OCI-LY7 (cell line): ENCODE data around the gene PDS5B.

Experiments
- EZH2phosphoT487 ChIP-seq: fragments of 200-600 bp; sonication (generic); IDR thresholded peaks from 2 replicates; pipeline ENCODE4 v1.6.1; 2018; ENCODE audit warnings: low read depth, borderline replicate concordance, mild to moderate bottlenecking, mixed run types, antibody characterized with exemption, low read length, moderate library complexity, mixed read lengths
- TF ChIP-seq, protein P1 (sequence below): fragments of 200-600 bp; sonication (generic); conservative IDR thresholded peaks from 2 replicates; pipeline ENCODE4 v1.5.1; 2014; ENCODE audit warnings: mild to moderate bottlenecking, antibody characterized with exemption, low read length, moderate library complexity, mixed read lengths

DNA sequence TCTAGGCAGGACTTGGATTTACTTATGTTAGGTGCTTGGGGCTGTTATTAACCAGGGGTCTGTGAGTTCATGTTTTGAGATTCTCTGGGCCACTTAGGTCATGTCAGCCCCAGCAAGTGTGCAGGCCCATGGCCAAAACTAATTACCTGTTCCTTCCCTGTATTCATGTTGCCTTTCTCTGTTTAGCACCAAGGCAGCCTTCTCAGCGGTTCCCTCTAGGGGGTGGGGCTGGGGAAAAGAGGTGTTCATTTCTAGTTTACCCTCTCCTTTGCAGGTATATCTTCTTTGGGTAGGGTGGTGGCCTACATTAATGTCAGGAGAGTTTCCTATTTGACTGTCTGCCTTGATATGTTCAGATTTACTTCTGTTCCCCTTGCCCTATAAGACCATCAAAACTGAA lies 61.7 kb downstream of the PDS5B start:
- TF ChIP-seq, protein P1, sequence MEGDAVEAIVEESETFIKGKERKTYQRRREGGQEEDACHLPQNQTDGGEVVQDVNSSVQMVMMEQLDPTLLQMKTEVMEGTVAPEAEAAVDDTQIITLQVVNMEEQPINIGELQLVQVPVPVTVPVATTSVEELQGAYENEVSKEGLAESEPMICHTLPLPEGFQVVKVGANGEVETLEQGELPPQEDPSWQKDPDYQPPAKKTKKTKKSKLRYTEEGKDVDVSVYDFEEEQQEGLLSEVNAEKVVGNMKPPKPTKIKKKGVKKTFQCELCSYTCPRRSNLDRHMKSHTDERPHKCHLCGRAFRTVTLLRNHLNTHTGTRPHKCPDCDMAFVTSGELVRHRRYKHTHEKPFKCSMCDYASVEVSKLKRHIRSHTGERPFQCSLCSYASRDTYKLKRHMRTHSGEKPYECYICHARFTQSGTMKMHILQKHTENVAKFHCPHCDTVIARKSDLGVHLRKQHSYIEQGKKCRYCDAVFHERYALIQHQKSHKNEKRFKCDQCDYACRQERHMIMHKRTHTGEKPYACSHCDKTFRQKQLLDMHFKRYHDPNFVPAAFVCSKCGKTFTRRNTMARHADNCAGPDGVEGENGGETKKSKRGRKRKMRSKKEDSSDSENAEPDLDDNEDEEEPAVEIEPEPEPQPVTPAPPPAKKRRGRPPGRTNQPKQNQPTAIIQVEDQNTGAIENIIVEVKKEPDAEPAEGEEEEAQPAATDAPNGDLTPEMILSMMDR: 0 out of 2 replicates have a peak, but pooled peaks have one; percentile 26
- TF ChIP-seq EZH2phosphoT487: no peak
